GM12801 (cell line): ENCODE results near the gene COL18A1.

Experiments used
- CTCF ChIP-seq: IDR thresholded peaks from one replicate; pipeline ENCODE4 v1.5.1; 2011; ENCODE audit warnings: control low read depth; ENCODE audit not compliant: insufficient read length; ENCODE audit errors: extremely low read depth

The COL18A1 gene

GRCh38 chr21:45403825-45404729 is 888 bp upstream of the COL18A1 start:
- no peak for TF ChIP-seq CTCF

GRCh38 chr21:45405271-45405818 is 380 bp downstream of the COL18A1 start:
- no peak for TF ChIP-seq CTCF

- no peak for TF ChIP-seq CTCF
Measured at GRCh38 chr21:45405819-45406762, 1.1 kb downstream of the COL18A1 start.

GRCh38 chr21:45406801-45407628 is 2.0 kb downstream of the COL18A1 start:
- TF ChIP-seq CTCF: no peak

GRCh38 chr21:45407629-45408247 is 2.8 kb downstream of the COL18A1 start:
- TF ChIP-seq CTCF: no peak

- TF ChIP-seq CTCF: no peak
Measured at GRCh38 chr21:45408271-45408791, 3.4 kb downstream of the COL18A1 start.
